Mesenchymal stem cell (in vitro differentiated cells and primary cell): ENCODE data around the gene RAB27B.

Experiments
- DNase-seq: peaks from one replicate; pipeline ENCODE4 v3.0.0-alpha.2; 2013
- H2AFZ ChIP-seq: one replicate; pipeline ENCODE4 v1.6.1; 2013; ENCODE audit warnings: low read depth, mild to moderate bottlenecking, control low read depth, inconsistent platforms, low read length, moderate library complexity
- H2AK5ac ChIP-seq: 2 replicates; pipeline ENCODE4 v1.6.1; 2013; ENCODE audit warnings: low read length, moderate library complexity, mild to moderate bottlenecking, inconsistent platforms; ENCODE audit not compliant: severe bottlenecking
- H2BK120ac ChIP-seq: one replicate; pipeline ENCODE4 v1.6.1; 2013; ENCODE audit warnings: low read depth, mild to moderate bottlenecking, inconsistent platforms, low read length, moderate library complexity
- H2BK12ac ChIP-seq, 2 experiments: one replicate each; pipeline ENCODE4 v1.6.1; 2013; ENCODE audit warnings: inconsistent platforms in 2 of 2, low read length in 2 of 2, mild to moderate bottlenecking in 2 of 2, moderate library complexity in 2 of 2, control low read depth in 1 of 2
- H2BK15ac ChIP-seq: one replicate; pipeline ENCODE4 v1.6.1; 2013; ENCODE audit warnings: mild to moderate bottlenecking, low read depth, inconsistent platforms; ENCODE audit not compliant: poor library complexity, severe bottlenecking
- H2BK5ac ChIP-seq: 2 replicates; pipeline ENCODE4 v1.6.1; 2013; ENCODE audit warnings: low read depth, mild to moderate bottlenecking, low read length, control low read depth, inconsistent platforms; ENCODE audit not compliant: poor library complexity, severe bottlenecking
- H3K14ac ChIP-seq, 2 experiments: one replicate each; pipeline ENCODE4 v1.6.1; 2013; ENCODE audit warnings: inconsistent platforms in 2 of 2, low read length in 2 of 2, control low read depth in 1 of 2, mild to moderate bottlenecking in 1 of 2, moderate library complexity in 1 of 2
- H3K18ac ChIP-seq, 2 experiments: one replicate each; pipeline ENCODE4 v1.6.1; 2013; ENCODE audit warnings: inconsistent platforms in 2 of 2, low read length in 2 of 2, control low read depth in 1 of 2, low read depth in 1 of 2, mild to moderate bottlenecking in 1 of 2
- H3K23ac ChIP-seq, 2 experiments: one replicate each; pipeline ENCODE4 v1.6.1; 2013; ENCODE audit warnings: inconsistent platforms in 2 of 2, low read length in 2 of 2, mild to moderate bottlenecking in 2 of 2, moderate library complexity in 2 of 2, control low read depth in 1 of 2
- H3K27ac ChIP-seq: 2 replicates; pipeline ENCODE4 v1.5.1; 2013; ENCODE audit warnings: mild to moderate bottlenecking, moderate library complexity, low read length, control low read depth, inconsistent platforms; ENCODE audit not compliant: poor library complexity, severe bottlenecking
- H3K27me3 ChIP-seq, 2 experiments: 2 replicates each; pipeline versions ENCODE4 v1.6.1 to v1.7.0; 2013; ENCODE audit warnings: low read length in 2 of 2, mild to moderate bottlenecking in 2 of 2, moderate library complexity in 2 of 2, control low read depth in 1 of 2, inconsistent platforms in 1 of 2; ENCODE audit not compliant: control insufficient read depth in 1 of 2, insufficient read depth in 1 of 2
- H3K36me3 ChIP-seq, 2 experiments: 2 replicates each; pipeline versions ENCODE4 v1.6.1 to v1.7.0; 2013; ENCODE audit warnings: low read length in 2 of 2, control low read depth in 1 of 2, inconsistent platforms in 1 of 2, low read depth in 1 of 2, mild to moderate bottlenecking in 1 of 2; ENCODE audit not compliant: insufficient read depth in 2 of 2, control insufficient read depth in 1 of 2
- H3K4ac ChIP-seq, 2 experiments: one replicate each; pipeline ENCODE4 v1.6.1; 2013; ENCODE audit warnings: inconsistent platforms in 2 of 2, low read length in 2 of 2, mild to moderate bottlenecking in 2 of 2, moderate library complexity in 2 of 2, control low read depth in 1 of 2, low read depth in 1 of 2
- H3K4me1 ChIP-seq: 2 replicates; pipeline ENCODE4 v1.6.1; 2013; ENCODE audit warnings: low read depth, low read length, control low read depth; ENCODE audit not compliant: control insufficient read depth, insufficient read depth
- H3K4me2 ChIP-seq: 2 replicates; pipeline ENCODE4 v1.6.1; 2013; ENCODE audit warnings: low read length, mild to moderate bottlenecking, inconsistent platforms; ENCODE audit not compliant: poor library complexity, severe bottlenecking
- H3K4me3 ChIP-seq, 2 experiments: 2 replicates each; pipeline versions ENCODE4 v1.5.1 to v1.7.0; 2013; ENCODE audit warnings: low read length in 2 of 2, mild to moderate bottlenecking in 2 of 2, control low read depth in 1 of 2, low read depth in 1 of 2; ENCODE audit not compliant: insufficient read depth in 1 of 2
- H3K79me1 ChIP-seq: replicated peaks from 2 replicates; pipeline ENCODE4 v1.6.1; 2013; ENCODE audit warnings: mild to moderate bottlenecking, control low read depth, low read length, inconsistent platforms; ENCODE audit not compliant: poor library complexity, severe bottlenecking
- H3K9ac ChIP-seq: 2 replicates; pipeline ENCODE4 v1.7.0; 2013; ENCODE audit warnings: mild to moderate bottlenecking, low read length, moderate library complexity
- H3K9me3 ChIP-seq: 2 replicates; pipeline ENCODE4 v1.7.0; 2013; ENCODE audit warnings: mild to moderate bottlenecking, low read length; ENCODE audit not compliant: control insufficient read depth
- H4K8ac ChIP-seq: one replicate; pipeline ENCODE4 v1.6.1; 2013; ENCODE audit warnings: inconsistent platforms, mild to moderate bottlenecking, low read length, moderate library complexity
- H4K91ac ChIP-seq: one replicate; pipeline ENCODE4 v1.6.1; 2013; ENCODE audit warnings: mild to moderate bottlenecking, low read length, inconsistent platforms
- WGBS: methylation state at CpG from one replicate; pipeline ENCODE4 v1.1.7; 2013; ENCODE audit warnings: mixed read lengths; 5-methylcytosine and 5-hydroxymethylcytosine counted together

Gene RAB27B

GRCh38 chr18:54822872-54823845 lies 5.1 kb upstream of the RAB27B start:
- Histone ChIP-seq H3K9ac (peak overlapping the region; percentile 92), H3K23ac (no peak overlapping the region), H3K14ac (no peak overlapping the region), H2AFZ (no peak overlapping the region), H4K8ac (no peak overlapping the region), H3K36me3 (no peaks in the 10 kb centered on the region), H2BK12ac (no peak overlapping the region), H3K4me2 (no peak overlapping the region), H3K27ac (peak overlapping the region; percentile 81), H2BK5ac (no peak overlapping the region), H4K91ac (no peak overlapping the region), H3K4ac (peak overlapping the region in 1 of 2 experiments; percentile 82), H3K27me3 (no peaks in the 10 kb centered on the region), H3K9me3 (no peaks in the 10 kb centered on the region), H3K18ac (peak overlapping the region in 1 of 2 experiments; percentile 54), H3K79me1 (no peaks in the 10 kb centered on the region), H2BK120ac (no peak overlapping the region), H3K4me3 (no peak overlapping the region), H3K4me1 (peaks cover 2% of the 10 kb centered on the region), H2AK5ac (no peak overlapping the region), H2BK15ac (no peak overlapping the region)
- peak; percentile 94 for DNase-seq
- 2% methylated on average over 5 of the region's 6 CpGs for WGBS

DNA sequence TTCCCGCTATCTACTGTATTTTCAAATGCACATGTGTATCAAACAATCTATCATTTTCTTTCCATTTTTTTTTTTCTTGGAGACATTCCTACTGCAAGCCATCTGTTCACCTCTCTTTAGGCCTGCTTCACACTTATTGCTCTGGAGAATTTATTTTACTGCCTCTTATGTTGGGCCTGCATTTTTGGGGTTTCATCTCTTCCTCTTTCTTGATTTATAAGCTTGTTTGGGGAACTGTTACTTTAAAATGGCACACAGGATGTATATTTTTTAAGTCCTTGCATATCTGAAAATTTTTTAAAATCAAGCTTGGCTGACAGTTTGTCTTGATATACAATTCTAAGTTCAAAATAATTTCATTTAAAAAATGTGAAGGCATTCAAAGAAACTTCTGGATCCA lies 3.5 kb upstream of the RAB27B start:
- no peaks in the 10 kb centered on the region for H3K79me1 ChIP-seq
- no peak overlapping the region for H3K4me3 ChIP-seq
- no peak for DNase-seq
- 94% methylated on average over 1 of the region's 1 CpG for WGBS
- no peak overlapping the region for H3K4me2 ChIP-seq
- no peaks in the 10 kb centered on the region for H3K27me3 ChIP-seq
- H3K14ac ChIP-seq: no peak overlapping the region
- H3K23ac ChIP-seq: no peak overlapping the region
- peak overlapping the region; percentile 97 for H4K91ac ChIP-seq
- H2BK15ac ChIP-seq: no peak overlapping the region
- H2BK120ac ChIP-seq: peak overlapping the region; percentile 93
- no peak overlapping the region for H2AK5ac ChIP-seq
- H3K4me1 ChIP-seq: peaks cover 5% of the 10 kb centered on the region
- H4K8ac ChIP-seq: no peak overlapping the region
- H3K9me3 ChIP-seq: no peaks in the 10 kb centered on the region
- no peak overlapping the region for H2AFZ ChIP-seq
- H3K36me3 ChIP-seq: no peaks in the 10 kb centered on the region
- no peak overlapping the region for H3K9ac ChIP-seq
- H3K18ac ChIP-seq: peak overlapping the region; percentile 85 to 92
- H3K27ac ChIP-seq: no peak overlapping the region
- H2BK5ac ChIP-seq: no peak overlapping the region
- H2BK12ac ChIP-seq: peak overlapping the region in 1 of 2 experiments; percentile 88
- H3K4ac ChIP-seq: peak overlapping the region in 1 of 2 experiments; percentile 60

GRCh38 chr18:54825601-54826344 lies 2.5 kb upstream of the RAB27B start:
- Histone ChIP-seq H3K4me1 (peaks cover 5% of the 10 kb centered on the region), H2BK5ac (no peak overlapping the region), H2AK5ac (no peak overlapping the region), H3K18ac (peak overlapping the region; percentile 70 to 82), H3K9me3 (no peaks in the 10 kb centered on the region), H3K4me2 (no peak overlapping the region), H3K27ac (no peak overlapping the region), H3K23ac (peak overlapping the region in 1 of 2 experiments; percentile 45), H2BK120ac (no peak overlapping the region), H2BK12ac (peak overlapping the region; percentile 83 to 95), H3K9ac (no peak overlapping the region), H2BK15ac (no peak overlapping the region), H3K4me3 (no peak overlapping the region), H3K14ac (no peak overlapping the region), H4K91ac (peak overlapping the region; percentile 81), H2AFZ (no peak overlapping the region), H3K27me3 (no peaks in the 10 kb centered on the region), H3K79me1 (no peaks in the 10 kb centered on the region), H4K8ac (peak overlapping the region; percentile 88), H3K36me3 (no peaks in the 10 kb centered on the region), H3K4ac (peak overlapping the region; percentile 60 to 89)
- no peak for DNase-seq
- WGBS: 85% methylated on average over 1 of the region's 2 CpGs

- Histone ChIP-seq H4K8ac (no peak overlapping the region), H2AK5ac (no peak overlapping the region), H4K91ac (no peak overlapping the region), H3K18ac (peak overlapping the region; percentile 52 to 94), H3K9me3 (peaks cover 5% of the 10 kb centered on the region), H2BK120ac (no peak overlapping the region), H3K14ac (no peak overlapping the region), H3K9ac (peak overlapping the region; percentile 83), H3K4me2 (peak overlapping the region; percentile 69), H2AFZ (no peak overlapping the region), H3K4me1 (peaks cover 5% of the 10 kb centered on the region), H2BK15ac (no peak overlapping the region), H3K4ac (peak overlapping the region in 1 of 2 experiments; percentile 49), H3K27me3 (no peaks in the 10 kb centered on the region), H3K4me3 (peak overlapping the region in 1 of 2 experiments; percentile 85), H3K23ac (no peak overlapping the region), H2BK12ac (no peak overlapping the region), H3K79me1 (no peaks in the 10 kb centered on the region), H3K27ac (peak overlapping the region; percentile 45), H2BK5ac (no peak overlapping the region), H3K36me3 (no peaks in the 10 kb centered on the region)
- DNase-seq: peak; percentile 56
- no CpG with 5 or more reads among the region's 2 CpGs for WGBS
Observed at GRCh38 chr18:54828986-54829385, 709 bp downstream of the RAB27B start.
